Measurements from ENCODE around the gene POU4F2.

POU4F2 gene

GRCh38 chr4:146638786-146639505, at the start of gene POU4F2:
Gene POU4F2, plus strand, starts transcription at chr4:146638893. Its CDS starts 248 bp downstream, at chr4:146639141.
- DNase-seq: no peak

GRCh38 chr4:146590801-146591200, 47.9 kb upstream of the POU4F2 start:
- DNase-seq: no peak

GRCh38 chr4:146592019-146592418, 46.7 kb upstream of the POU4F2 start:
- no peak for DNase-seq

- no peak for DNase-seq
Measured at GRCh38 chr4:146632770-146633470, 5.8 kb upstream of the POU4F2 start.

- DNase-seq: no peak
Measured at GRCh38 chr4:146633471-146633800, 5.3 kb upstream of the POU4F2 start.

GRCh38 chr4:146634825-146635224, 3.9 kb upstream of the POU4F2 start:
- DNase-seq: no peak

- DNase-seq: no peak
Measured at GRCh38 chr4:146637621-146638332, 916 bp upstream of the POU4F2 start.

GRCh38 chr4:146638333-146638785, 334 bp upstream of the POU4F2 start:
- no peak for DNase-seq

- no peak for DNase-seq
Measured at GRCh38 chr4:146639506-146639932, 826 bp downstream of the POU4F2 start.

- no peak for DNase-seq
Measured at GRCh38 chr4:146640021-146640464, 1.4 kb downstream of the POU4F2 start.

GRCh38 chr4:146640465-146641061, 1.9 kb downstream of the POU4F2 start:
- DNase-seq: no peak

GRCh38 chr4:146641762-146642161, 3.1 kb downstream of the POU4F2 start:
- DNase-seq: no peak

- DNase-seq: no peak
Measured at GRCh38 chr4:146643812-146644401, 5.2 kb downstream of the POU4F2 start.

- no peak for DNase-seq
Measured at GRCh38 chr4:146645921-146646320, 7.2 kb downstream of the POU4F2 start.

- no peak for DNase-seq
Measured at GRCh38 chr4:146646593-146647325, 8.1 kb downstream of the POU4F2 start.

GRCh38 chr4:146647615-146648460, 9.1 kb downstream of the POU4F2 start:
- no peak for DNase-seq

- no peak for DNase-seq
Measured at GRCh38 chr4:146648461-146648783, 9.7 kb downstream of the POU4F2 start.

GRCh38 chr4:146649232-146649631, 10.5 kb downstream of the POU4F2 start:
- no peak for DNase-seq

- no peak for DNase-seq
Measured at GRCh38 chr4:146650034-146650433, 11.3 kb downstream of the POU4F2 start.

- DNase-seq: no peak
Measured at GRCh38 chr4:146654687-146655520, 16.2 kb downstream of the POU4F2 start.

GRCh38 chr4:146655521-146655856, 16.8 kb downstream of the POU4F2 start:
- no peak for DNase-seq
